Fibroblast of skin of back (primary cell): ENCODE measurements around the gene KHDC4.
"Not testable (repeated sequence)": the region's sequence is repeated elsewhere in the genome, so short reads cannot be mapped to it uniquely, and the experiment has no call there.

Source experiments
- DNase-seq: peaks from one replicate; pipeline ENCODE4 v3.0.0-alpha.2; 2013

Gene KHDC4

DNA sequence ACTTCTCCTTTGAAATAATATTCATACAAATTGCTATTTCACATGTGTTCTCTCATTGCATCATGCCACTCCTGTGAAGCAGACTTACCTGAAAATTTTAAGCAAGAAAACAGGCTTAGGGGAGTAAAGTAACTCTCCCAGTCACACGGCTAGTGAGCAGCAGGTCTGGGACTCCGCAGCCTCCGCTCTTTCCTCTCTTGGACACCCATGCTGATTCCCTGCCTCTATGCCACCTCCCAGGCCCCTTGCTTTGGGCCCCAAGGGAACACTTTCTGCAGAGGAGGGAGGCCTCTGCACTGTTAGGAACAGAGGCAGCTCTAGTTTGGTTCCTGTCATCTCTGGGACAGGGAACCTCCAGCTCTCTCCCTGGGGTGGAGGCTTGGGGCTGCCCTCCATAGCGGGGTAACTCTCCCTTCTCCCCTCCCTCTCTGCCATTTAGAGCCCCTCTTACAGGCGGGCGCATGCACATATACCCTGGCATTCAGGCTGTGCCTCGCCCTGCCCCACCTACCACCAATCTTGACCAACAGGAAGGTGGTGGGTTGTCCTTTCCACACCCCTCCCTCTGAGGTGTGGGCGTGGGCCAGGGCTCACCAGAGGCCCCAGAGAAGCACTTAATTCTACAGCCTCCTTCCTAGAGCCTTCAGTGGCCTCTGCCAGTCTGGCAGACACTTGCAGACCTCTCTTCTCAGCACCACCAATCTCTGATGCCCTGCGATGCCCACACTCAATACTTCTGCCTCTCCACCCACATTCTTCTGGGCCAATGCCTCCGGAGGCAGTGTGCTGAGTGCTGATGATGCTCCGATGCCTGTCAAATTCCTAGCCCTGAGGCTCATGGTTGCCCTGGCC lies 7.0 kb upstream of the KHDC4 start, which contains the start of gene RXFP4:
RXFP4 (plus strand) TSS at position 646 of the 852 bp plus-strand sequence; CDS start at position 718, 72 bp downstream.
- DNase-seq: no peak

- DNase-seq: peak; percentile 86
Observed at GRCh38 chr1:155940482-155940992, 6.3 kb upstream of the KHDC4 start.

DNA sequence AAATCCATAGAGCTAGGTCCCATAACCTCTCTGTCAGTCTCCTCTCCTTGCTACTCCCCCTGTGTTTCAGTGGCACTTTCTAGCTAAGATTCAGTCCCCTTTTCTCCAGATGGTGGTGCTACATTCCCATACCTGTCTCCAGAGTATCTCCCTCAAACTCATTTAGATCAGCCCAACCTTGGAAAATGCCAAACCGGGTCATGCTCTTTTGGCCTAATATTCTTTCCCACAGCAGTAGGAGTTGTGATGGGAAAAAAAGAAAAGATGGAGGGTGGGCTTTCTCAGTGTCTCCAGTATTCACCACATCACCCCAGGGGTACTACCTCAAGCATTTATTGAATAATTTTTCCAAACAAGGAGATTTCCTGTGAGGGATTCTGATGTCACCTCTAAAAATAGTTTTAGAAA lies 4.0 kb upstream of the KHDC4 start:
- DNase-seq: peak; percentile 84

GRCh38 chr1:155934936-155935590 lies 850 bp upstream of the KHDC4 start:
- peak; percentile 19 for DNase-seq

GRCh38 chr1:155933591-155934096 lies 569 bp downstream of the KHDC4 start:
- DNase-seq: no peak

DNA sequence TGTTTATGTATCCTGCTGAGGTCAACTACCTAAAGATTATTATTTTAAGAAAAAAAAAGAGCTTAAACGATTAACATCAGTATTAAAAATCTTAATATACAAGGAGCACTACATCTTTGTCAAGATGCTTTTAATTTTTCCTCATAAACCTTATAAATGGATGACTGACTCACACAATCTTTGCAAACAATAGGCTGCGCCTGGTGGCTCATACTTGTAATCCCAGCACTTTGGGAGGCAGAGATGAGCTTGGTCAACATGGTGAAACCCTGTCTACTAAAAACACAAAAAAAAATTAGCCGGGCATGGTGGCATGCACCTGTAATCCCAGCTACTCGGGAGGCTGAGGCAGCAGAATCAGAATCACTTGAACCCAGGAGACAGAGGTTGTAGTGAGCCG lies 1.7 kb downstream of the KHDC4 start:
- DNase-seq: no peak

GRCh38 chr1:155932081-155932480 lies 2.1 kb downstream of the KHDC4 start:
- DNase-seq: no peak

DNA sequence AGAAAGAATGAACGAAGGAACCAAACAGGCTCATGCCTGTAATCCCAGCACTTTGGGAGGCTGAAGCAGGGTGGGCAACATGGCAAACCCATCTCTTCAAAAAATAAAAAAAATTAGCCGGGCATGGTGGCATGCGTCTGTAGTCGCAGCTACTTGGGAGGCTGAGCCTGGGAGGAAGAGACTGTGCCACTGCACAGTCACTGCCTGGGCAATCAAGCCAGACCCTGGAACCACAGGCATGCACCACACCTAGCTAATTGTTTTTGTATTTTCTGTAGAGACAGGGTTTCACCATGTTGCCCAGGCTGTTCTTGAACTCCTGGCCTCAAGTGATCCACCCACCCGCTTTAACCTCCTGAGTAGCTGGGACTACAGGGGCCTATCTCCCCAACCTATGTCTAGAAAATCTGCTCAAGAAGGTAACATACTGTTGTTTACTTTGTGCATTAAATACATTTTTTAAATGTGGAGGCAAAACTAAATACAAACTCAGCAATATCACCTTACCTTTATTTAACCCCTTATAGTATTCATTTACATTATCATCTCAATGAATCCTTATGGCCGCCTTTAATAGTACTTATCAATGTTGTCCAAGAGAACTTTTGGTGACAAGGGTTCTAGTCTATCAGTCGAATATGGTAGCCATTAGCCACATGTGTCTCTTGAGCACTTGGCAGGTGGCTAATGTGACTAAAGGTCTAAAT lies 2.7 kb downstream of the KHDC4 start:
- no peak for DNase-seq

DNA sequence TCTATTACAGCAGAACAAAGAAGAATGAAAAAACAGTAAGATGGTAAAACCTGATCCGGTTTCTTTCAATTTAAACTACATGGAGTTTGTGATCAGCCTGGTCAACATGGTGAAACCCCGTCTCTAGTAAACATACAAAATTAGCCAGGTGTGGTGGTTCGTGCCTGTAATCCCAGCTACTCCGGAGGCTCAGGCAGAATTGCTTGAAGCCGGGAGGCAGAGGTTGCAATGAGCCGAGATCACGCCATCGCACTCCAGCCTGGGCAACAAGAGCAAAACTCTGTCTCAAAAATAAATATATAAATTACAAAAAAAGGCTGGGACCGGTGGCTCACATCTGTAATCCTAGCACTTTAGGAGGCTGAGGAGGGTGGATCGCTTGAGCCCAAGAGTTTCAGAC lies 3.5 kb downstream of the KHDC4 start:
- not testable (repeated sequence) for DNase-seq

DNA sequence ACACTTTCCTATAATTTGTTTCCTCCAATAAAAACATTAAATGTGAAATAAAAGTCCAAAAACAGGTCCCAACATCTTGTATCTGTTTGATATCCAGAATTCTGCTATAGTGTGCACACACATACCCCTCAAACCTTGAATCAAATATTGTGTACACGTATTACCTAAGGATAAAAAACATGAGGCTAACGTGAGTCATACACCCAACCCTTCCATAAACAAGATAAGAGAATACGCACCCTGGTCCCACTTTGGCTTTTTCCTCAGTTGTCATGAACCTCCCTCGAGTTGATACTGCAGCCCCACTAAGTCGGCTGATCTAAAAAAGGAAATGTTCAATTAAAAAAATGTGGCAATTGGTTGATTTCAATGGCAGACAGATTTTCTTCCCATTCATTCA lies 5.2 kb downstream of the KHDC4 start:
- no peak for DNase-seq

GRCh38 chr1:155925506-155925905 lies 8.7 kb downstream of the KHDC4 start:
- DNase-seq: no peak

DNA sequence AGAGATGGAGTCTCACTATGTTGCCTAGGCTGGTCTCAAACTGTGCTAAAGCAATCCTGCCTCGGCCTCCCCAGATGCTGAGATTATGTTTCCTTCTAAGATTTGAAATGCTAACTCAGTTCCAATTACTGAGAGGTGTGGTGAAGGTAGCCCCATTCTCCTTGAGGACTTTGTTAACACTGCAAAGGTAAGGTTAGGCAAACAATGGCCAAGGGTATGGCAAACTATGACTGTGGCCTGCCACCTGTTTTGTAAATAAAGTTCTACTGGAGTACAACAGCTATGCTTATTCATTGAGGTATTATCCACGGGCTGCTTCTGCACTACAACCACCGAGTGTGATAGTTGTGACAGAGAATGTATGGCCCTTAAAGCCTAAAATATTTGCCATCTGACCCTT lies 13.5 kb downstream of the KHDC4 start:
- no peak for DNase-seq

DNA sequence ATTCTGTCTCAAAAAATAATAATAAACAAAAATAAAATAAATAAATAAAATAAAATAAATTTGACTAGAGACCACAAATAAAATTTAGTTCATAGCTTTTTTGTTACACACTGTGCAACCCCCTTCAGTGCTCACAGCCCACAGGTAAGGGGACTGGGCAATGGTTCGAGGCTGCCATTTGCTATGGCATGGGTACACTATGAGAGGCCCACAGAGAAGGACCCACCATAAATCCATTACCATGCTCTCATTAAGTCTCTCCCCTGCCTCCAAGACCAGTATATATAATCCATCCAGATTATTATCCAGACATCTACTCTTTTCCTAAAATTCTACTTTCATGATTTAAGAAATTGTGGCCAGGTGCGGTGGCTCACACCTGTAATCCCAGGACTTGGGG lies 14.4 kb downstream of the KHDC4 start:
- DNase-seq: no peak

DNA sequence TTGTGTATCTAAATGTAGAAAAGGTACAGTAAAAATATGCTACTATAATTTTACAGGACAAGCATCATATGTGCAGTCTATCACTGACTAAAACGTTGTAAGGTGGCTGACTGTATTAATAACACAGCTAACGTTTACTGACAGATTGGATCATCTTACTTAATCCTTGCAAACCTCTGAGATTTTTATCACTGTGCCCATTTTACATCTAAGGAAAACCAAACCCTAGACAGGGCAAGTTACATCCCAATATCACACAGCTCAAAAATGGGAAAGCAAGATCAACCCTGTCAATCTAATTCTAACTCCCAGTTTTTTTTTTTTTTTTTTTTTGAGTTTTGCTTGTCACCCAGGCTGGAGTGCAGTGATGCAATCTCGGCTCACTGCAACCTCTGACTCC lies 15.6 kb downstream of the KHDC4 start:
- DNase-seq: no peak

GRCh38 chr1:155913969-155914757 lies 20.1 kb downstream of the KHDC4 start:
- DNase-seq: peak; percentile 29

- DNase-seq: no peak
Observed at GRCh38 chr1:155912056-155912536, 22.1 kb downstream of the KHDC4 start.

GRCh38 chr1:155911156-155912055 lies 22.8 kb downstream of the KHDC4 start, which contains the start of gene RIT1:
Gene RIT1 (minus strand): TSS chr1:155911349. CDS start chr1:155910761, 588 bp downstream.
- peak; percentile 77 for DNase-seq

DNA sequence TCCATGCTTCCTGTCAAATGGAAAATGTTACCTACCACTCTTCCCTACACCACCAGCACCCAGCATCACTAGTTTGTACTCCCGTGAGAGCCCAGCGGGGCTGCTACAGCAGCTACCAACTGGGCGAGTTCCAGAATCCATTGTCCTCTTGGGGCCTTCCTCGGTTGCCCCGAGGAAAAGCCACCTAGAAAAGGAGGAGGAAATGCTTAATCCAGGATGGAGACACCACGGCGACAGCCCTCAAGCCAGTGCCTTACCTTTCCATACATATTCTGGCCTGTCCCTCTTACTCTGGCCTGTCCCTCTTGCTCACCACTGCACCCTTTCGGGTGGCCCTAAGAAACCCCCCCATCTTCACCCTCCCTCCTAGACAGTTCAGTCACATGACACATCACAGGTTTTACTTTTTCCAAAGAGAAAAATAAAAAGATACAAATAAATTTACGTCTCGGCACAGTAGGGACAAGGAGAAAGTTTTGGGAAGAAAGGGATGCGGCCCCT lies 23.5 kb downstream of the KHDC4 start:
- peak; percentile 39 for DNase-seq

DNA sequence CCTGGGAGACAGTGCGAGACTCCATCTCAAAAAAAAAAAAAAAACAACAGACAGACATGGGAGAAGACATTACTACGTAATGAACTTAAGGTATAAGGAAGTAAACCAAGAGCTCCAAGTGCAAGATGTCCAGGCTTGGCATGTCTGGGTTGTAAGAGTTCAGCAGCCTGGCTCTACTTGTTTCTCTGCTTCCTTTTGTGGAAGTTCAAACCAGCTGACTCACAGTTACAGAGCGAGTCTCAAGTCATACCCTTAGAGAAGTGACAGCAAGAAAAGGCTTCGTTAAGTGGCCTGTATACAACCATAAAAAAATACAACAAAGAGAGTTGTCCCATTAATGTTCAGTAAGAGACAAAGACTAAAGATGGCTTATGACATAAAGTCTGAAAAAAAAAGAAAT lies 24.3 kb downstream of the KHDC4 start:
- peak; percentile 55 for DNase-seq

DNA sequence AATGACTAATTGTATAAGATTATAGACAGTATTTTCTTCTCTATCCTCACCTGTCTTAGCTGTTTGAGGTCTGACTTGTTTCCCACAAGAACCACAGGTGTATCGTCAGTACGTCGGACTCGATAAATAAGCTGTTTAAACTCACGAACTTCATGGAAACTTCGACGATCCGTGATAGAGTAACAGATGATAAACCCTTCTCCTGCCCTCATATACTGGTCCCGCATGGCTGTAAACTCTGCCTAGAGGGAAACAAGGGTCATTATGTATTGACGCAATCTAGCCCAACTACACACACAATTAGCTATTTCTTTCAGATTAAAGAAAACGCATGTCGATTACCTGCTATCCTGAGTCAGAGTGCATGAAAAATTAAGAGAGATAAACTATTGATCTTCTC lies 30.0 kb downstream of the KHDC4 start:
- no peak for DNase-seq
